Activated CD8-positive, alpha-beta T cell treated with anti-CD3 and anti-CD28 coated beads for 36 hours (primary cell): ENCODE measurements around the gene ELL. TPM values are rescaled to one million over a fixed set of nuclear protein-coding genes. Genes with fewer than 3 reads are reported as not detected.

ENCODE experiments used
- ATAC-seq: fragments of 200-7000 bp; cut with Tn5 transposase; one replicate; pipeline ENCODE4 v1.10.0; 2021; ENCODE audit warnings: mild to moderate bottlenecking, moderate library complexity
- CTCF ChIA-PET: fragments of 350-600 bp; sonication (Branson Sonifier 250); formaldehyde crosslinking; loops from one replicate; lab custom pipeline; 2021; ENCODE audit warnings: antibody characterized with exemption; lab: Charles Lee
- POLR2A ChIA-PET: fragments of 350-600 bp; sonication (Branson Sonifier 250); formaldehyde crosslinking; loops from one replicate; lab custom pipeline; 2021; ENCODE audit warnings: antibody characterized with exemption; lab: Charles Lee
- DNase-seq: peaks from one replicate; pipeline ENCODE4 v3.0.0-alpha.2; 2020
- H3K27ac Mint-ChIP-seq: one replicate; pipeline ENCODE4 v1.8.0; 2021; ENCODE audit warnings: mild to moderate bottlenecking, mixed read lengths
- H3K27me3 Mint-ChIP-seq: one replicate; pipeline ENCODE4 v1.8.0; 2021; ENCODE audit warnings: mixed read lengths
- H3K36me3 Mint-ChIP-seq: one replicate; pipeline ENCODE4 v1.8.0; 2021; ENCODE audit warnings: low read depth, mixed read lengths
- H3K4me1 Mint-ChIP-seq: one replicate; pipeline ENCODE4 v1.8.0; 2021; ENCODE audit warnings: low read depth, mixed read lengths
- H3K4me3 Mint-ChIP-seq: one replicate; pipeline ENCODE4 v1.8.0; 2021; ENCODE audit warnings: mild to moderate bottlenecking, moderate library complexity, mixed read lengths
- H3K9me3 Mint-ChIP-seq: one replicate; pipeline ENCODE4 v1.8.0; 2021; ENCODE audit warnings: mixed read lengths
- intact Hi-C: fragments of 100-400 bp; cut with micrococcal nuclease; formaldehyde crosslinking; loops from one replicate; pipeline ENCODE4 v1.10.0; 2022
- total RNA-seq, 2 experiments: library from RNA; stranded (reverse); gene quantifications; one replicate each; pipeline ENCODE4 v1.2.3, GENCODE V29; 2021
- TF ChIP-seq, protein P1 (sequence below): fragments of 200-600 bp; IDR thresholded peaks from one replicate; pipeline ENCODE4 v1.8.0; 2022; ENCODE audit warnings: antibody characterized with exemption, mild to moderate bottlenecking

The ELL gene
- total RNA-seq, 2 experiments from 2014 or later, result 20.1 to 21.9 TPM

DNA sequence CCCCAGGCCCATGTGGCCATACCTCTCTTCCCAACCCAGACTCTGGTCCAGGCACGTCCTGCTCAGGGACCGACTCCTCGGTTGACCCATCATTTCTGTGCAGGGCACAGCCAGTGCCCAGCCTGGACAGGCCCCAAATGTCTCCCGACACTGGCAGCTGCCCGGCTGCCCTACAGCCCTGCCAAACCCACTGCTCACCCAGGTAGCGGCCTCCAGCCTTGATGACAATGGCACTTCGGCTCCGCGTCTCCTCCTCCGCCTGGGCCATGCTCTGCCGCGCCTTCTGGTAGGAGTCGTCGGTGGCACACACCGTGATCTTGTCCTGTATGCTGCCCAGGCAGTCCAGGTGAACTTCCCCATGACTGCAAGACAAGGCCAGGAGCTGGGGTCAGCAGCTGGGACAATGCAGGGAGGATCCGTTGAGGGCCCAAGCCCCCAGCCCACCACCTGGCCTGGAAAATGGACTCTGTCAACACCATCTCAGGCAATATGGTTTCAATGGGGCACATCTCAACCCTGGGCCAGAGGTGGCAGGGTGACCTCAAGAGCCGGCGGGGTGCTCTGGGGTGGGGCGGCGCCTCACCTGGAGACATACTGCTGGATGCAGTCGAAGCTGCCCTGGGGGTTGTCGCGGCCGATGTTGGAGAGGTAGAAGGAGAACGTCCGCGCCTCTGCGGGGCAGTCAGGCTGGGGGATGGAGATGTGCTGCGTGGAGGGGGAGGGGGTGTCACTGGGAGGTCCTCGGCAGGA is 56.5 kb downstream of the ELL start:
- intact Hi-C loops, result loop anchor here (10.0 kb wide), 1 partner anchor 109 kb away; the partner anchor contains the start of gene UBA52

DNA sequence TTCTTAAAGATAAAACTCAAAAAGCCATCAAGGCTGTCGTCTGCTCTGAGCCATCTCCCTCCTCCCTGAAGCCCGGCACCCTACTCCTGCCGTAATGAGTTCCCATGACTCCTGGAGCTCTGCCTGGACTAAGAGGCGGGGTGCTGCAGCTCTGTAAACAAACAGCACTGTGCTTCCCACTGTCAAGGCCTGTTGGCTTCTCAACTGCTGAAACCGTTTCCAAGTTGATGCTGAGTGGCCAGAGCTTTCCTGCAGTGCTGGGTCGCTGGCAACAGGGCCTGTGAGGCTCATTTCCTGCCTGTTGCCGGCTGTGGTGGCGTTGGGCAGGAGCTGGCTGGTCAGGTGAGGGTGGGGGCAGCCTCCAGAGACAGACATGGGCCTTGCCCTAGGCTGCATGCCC is 57.2 kb downstream of the ELL start:
- Mint-ChIP-seq H3K4me3 (no peak overlapping the region), H3K4me1 (peaks cover 16% of the 10 kb centered on the region), H3K36me3 (peaks cover 10% of the 10 kb centered on the region), H3K27me3 (no peaks in the 10 kb centered on the region), H3K27ac (peak overlapping the region; percentile 55), H3K9me3 (no peaks in the 10 kb centered on the region)
- CTCF ChIA-PET, result interaction anchor here (0.8 to 3.7 kb wide), 3 partner anchors 12 to 42 kb away, joined by 3 to 15 read pairs (median 4); no protein-coding TSS in a partner anchor
- intact Hi-C loops, result loop anchor here (10.0 kb wide), 1 partner anchor 110 kb away; the partner anchor contains the start of gene UBA52
- ATAC-seq, result no peak
- TF ChIP-seq, protein P1, sequence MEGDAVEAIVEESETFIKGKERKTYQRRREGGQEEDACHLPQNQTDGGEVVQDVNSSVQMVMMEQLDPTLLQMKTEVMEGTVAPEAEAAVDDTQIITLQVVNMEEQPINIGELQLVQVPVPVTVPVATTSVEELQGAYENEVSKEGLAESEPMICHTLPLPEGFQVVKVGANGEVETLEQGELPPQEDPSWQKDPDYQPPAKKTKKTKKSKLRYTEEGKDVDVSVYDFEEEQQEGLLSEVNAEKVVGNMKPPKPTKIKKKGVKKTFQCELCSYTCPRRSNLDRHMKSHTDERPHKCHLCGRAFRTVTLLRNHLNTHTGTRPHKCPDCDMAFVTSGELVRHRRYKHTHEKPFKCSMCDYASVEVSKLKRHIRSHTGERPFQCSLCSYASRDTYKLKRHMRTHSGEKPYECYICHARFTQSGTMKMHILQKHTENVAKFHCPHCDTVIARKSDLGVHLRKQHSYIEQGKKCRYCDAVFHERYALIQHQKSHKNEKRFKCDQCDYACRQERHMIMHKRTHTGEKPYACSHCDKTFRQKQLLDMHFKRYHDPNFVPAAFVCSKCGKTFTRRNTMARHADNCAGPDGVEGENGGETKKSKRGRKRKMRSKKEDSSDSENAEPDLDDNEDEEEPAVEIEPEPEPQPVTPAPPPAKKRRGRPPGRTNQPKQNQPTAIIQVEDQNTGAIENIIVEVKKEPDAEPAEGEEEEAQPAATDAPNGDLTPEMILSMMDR, result no peak
- POLR2A ChIA-PET, result interaction anchor here (0.9 kb wide), 1 partner anchor 9 kb away, joined by 3 read pairs; no protein-coding TSS in a partner anchor
- no peak for DNase-seq

More for the DNA sequence above, 56.5 kb downstream of the ELL start:
- DNase-seq (no peak), ATAC-seq (no peak)
- peak overlapping the region; percentile 6 for H3K27ac Mint-ChIP-seq
- no peaks in the 10 kb centered on the region for H3K27me3 Mint-ChIP-seq
- ChIA-PET CTCF (interaction anchor here (0.8 to 3.7 kb wide), 3 partner anchors 13 to 42 kb away, joined by 3 to 15 read pairs (median 4); no protein-coding TSS in a partner anchor), POLR2A (interaction anchor here (0.9 kb wide), 1 partner anchor 9 kb away, joined by 3 read pairs; no protein-coding TSS in a partner anchor)
- H3K36me3 Mint-ChIP-seq, result peaks cover 11% of the 10 kb centered on the region
- no peaks in the 10 kb centered on the region for H3K9me3 Mint-ChIP-seq
- TF ChIP-seq, protein P1, result no peak
- no peak overlapping the region for H3K4me3 Mint-ChIP-seq
- peaks cover 19% of the 10 kb centered on the region for H3K4me1 Mint-ChIP-seq

DNA sequence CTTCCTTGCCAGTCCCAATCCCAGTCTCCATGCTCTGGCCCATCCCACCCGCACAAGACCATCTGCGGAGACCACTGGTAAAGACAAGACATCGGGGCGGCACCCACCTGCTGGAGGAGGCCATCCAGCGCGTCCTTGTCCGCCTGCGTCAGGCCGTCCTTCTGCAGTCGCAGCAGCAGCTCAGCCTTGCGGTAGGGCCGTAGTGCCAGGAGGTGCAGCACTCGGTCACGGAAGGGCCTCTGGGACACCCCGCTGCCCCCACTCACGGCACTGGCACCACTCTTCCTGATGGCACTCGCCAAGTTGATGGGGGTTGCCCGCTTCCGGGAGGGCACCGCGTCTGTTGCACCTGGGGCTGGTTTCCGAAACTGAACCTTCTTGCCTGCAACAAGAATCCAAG is 60.4 kb downstream of the ELL start:
- Mint-ChIP-seq H3K27me3 (no peaks in the 10 kb centered on the region), H3K4me1 (peaks cover 6% of the 10 kb centered on the region), H3K27ac (no peak overlapping the region), H3K4me3 (no peak overlapping the region), H3K36me3 (peaks cover 7% of the 10 kb centered on the region), H3K9me3 (no peaks in the 10 kb centered on the region)
- intact Hi-C loops, result loop anchor here (10.0 kb wide), 1 partner anchor 113 kb away; the partner anchor contains the start of gene UBA52
- ChIA-PET POLR2A (no interaction called here), CTCF (interaction anchor here (0.6 to 4.3 kb wide), 23 partner anchors 9 to 402 kb away, joined by 3 to 46 read pairs (median 4); partner anchors contain the start of genes ELL, FKBP8 and UBA52)
- DNase-seq, result no peak
- TF ChIP-seq, protein P1, result no peak
- no peak for ATAC-seq

DNA sequence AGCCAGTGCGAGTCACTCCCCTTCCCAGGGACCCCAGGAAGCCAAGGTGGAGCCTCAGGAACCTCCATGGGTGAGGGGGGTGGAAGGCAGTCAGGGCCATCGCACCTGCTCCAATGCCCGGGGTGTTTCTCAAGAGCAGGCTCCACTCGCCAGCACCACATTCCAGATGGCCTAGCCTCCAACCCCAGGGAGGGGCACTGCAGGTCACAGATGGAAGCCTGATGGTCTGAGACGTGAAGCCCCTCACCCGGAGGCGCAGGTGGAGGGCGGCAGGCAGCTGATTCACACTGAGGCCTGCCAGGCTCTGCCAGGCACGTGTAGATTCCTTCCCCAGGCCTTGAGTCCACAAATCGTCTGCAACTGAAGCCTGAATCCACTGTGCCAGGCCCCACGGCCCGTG is 61.0 kb downstream of the ELL start:
- no peaks in the 10 kb centered on the region for H3K9me3 Mint-ChIP-seq
- H3K4me1 Mint-ChIP-seq, result peaks cover 6% of the 10 kb centered on the region
- TF ChIP-seq, protein P1, result no peak
- ChIA-PET CTCF (interaction anchor here (0.9 to 4.3 kb wide), 12 partner anchors 9 to 184 kb away, joined by 3 to 46 read pairs (median 5); partner anchors contain the start of genes ELL, FKBP8 and UBA52), POLR2A (interaction anchor here (1.1 kb wide), 1 partner anchor 95 kb away, joined by 3 read pairs; no protein-coding TSS in a partner anchor)
- ATAC-seq (no peak), DNase-seq (no peak)
- no peaks in the 10 kb centered on the region for H3K27me3 Mint-ChIP-seq
- H3K4me3 Mint-ChIP-seq, result no peak overlapping the region
- no peak overlapping the region for H3K27ac Mint-ChIP-seq
- H3K36me3 Mint-ChIP-seq, result peaks cover 7% of the 10 kb centered on the region
- intact Hi-C loops, result loop anchor here (10.0 kb wide), 1 partner anchor 114 kb away; the partner anchor contains the start of gene UBA52
